GM12878 (cell line): ENCODE results near the gene GRIA4. TPM values are rescaled to one million over a fixed set of nuclear protein-coding genes. Genes with fewer than 3 reads are reported as not detected.
A peak's percentile ranks its signal among the peaks of the same experiment; 100 is the strongest.

Experiments used
- ATAC-seq: fragments of 200-7000 bp; cut with Tn5 transposase; 3 replicates; pipeline ENCODE4 v1.9.1; 2020; ENCODE audit warnings: mild to moderate bottlenecking, moderate library complexity
- BruUV-seq: library from RNA; stranded (reverse); fragments of 400-500 nt; replicated peaks from 2 replicates; lab custom pipeline; 2021; lab: Mats Ljungman, UMichigan
- CTCF ChIA-PET: fragments of 300-600 bp; sonication (Branson Sonifier 250); formaldehyde crosslinking; extraction: SDS; loops from one replicate; lab custom pipeline; 2021; ENCODE audit warnings: inconsistent platforms; lab: Yijun Ruan, JAX
- POLR2A ChIA-PET: fragments of 350-600 bp; formaldehyde crosslinking; extraction: SDS; loops from one replicate; lab custom pipeline; 2021; ENCODE audit warnings: inconsistent platforms; lab: Charles Lee
- RAD21 ChIA-PET: fragments of 300-600 bp; sonication (Branson Sonifier 250); formaldehyde crosslinking; loops from one replicate; lab custom pipeline; 2023; ENCODE audit warnings: antibody characterized with exemption; ENCODE audit not compliant: unreplicated experiment; lab: Charles Lee
- SMC1A ChIA-PET: fragments of 300-600 bp; sonication (Branson Sonifier 250); formaldehyde crosslinking; loops from one replicate; lab custom pipeline; 2023; ENCODE audit not compliant: unreplicated experiment, uncharacterized antibody; lab: Charles Lee
- DNase-seq: peaks from one replicate; pipeline ENCODE4 v3.0.0-alpha.2; 2011; ENCODE audit warnings: low read depth, low spot score
- FAIRE-seq: peaks from 3 replicates; lab custom pipeline; 2011; peaks lifted over from hg19 to GRCh38; lab: Jason Lieb, UNC
- H2AFZ ChIP-seq: 2 replicates; pipeline ENCODE4 v1.6.0; 2011; ENCODE audit warnings: low read depth, low read length, control low read depth; ENCODE audit not compliant: control insufficient read depth
- H3K27ac ChIP-seq: 2 replicates; pipeline ENCODE4 v1.5.1; 2011; ENCODE audit warnings: control low read depth; ENCODE audit not compliant: control insufficient read depth, insufficient read depth
- H3K27me3 ChIP-seq, 2 experiments: replicated peaks in 1 of 2; 2 replicates each; pipeline versions ENCODE4 v1.6.0 to v1.6.1; 2011; ENCODE audit warnings: low read length in 1 of 2; ENCODE audit not compliant: control insufficient read depth in 2 of 2, insufficient read depth in 2 of 2
- H3K36me3 ChIP-seq, 2 experiments: 2 replicates each; pipeline ENCODE4 v1.5.1; 2011; ENCODE audit warnings: low read length in 1 of 2; ENCODE audit not compliant: control insufficient read depth in 2 of 2, insufficient read depth in 2 of 2
- H3K4me1 ChIP-seq: 2 replicates; pipeline ENCODE4 v1.6.1; 2011; ENCODE audit warnings: mild to moderate bottlenecking, low read length, moderate library complexity, mixed read lengths; ENCODE audit not compliant: control insufficient read depth, insufficient read depth
- H3K4me2 ChIP-seq: 2 replicates; pipeline ENCODE4 v1.6.0; 2011; ENCODE audit warnings: control low read depth; ENCODE audit not compliant: control insufficient read depth, insufficient read depth
- H3K4me3 ChIP-seq: fragments of 200-600 bp; sonication (generic); 2 replicates; pipeline ENCODE4 v1.5.1; 2016
- H3K79me2 ChIP-seq: 2 replicates; pipeline ENCODE4 v1.6.0; 2011; ENCODE audit warnings: low read length; ENCODE audit not compliant: control insufficient read depth, insufficient read depth
- H3K9ac ChIP-seq: 2 replicates; pipeline ENCODE4 v1.8.0; 2011; ENCODE audit warnings: low read length, control low read depth, mixed read lengths; ENCODE audit not compliant: control insufficient read depth, insufficient read depth
- H3K9me3 ChIP-seq: replicated peaks from 3 replicates; pipeline ENCODE4 v1.5.1; 2011; ENCODE audit warnings: mild to moderate bottlenecking, low read length; ENCODE audit not compliant: control insufficient read depth, insufficient read depth
- H4K20me1 ChIP-seq: 2 replicates; pipeline ENCODE4 v1.6.0; 2011; ENCODE audit not compliant: control insufficient read depth, insufficient read depth
- CREM ChIP-seq: IDR thresholded peaks from 2 replicates; pipeline ENCODE4 v1.6.1; 2014; ENCODE audit warnings: antibody characterized with exemption, low read depth
- CUX1 ChIP-seq: IDR thresholded peaks from 2 replicates; pipeline ENCODE4 v1.6.1; 2012; ENCODE audit warnings: improper control_type of control experiment, low read depth, low read length; ENCODE audit not compliant: insufficient replicate concordance
- E4F1 ChIP-seq: fragments of 450-650 bp; IDR thresholded peaks from 2 replicates; pipeline ENCODE4 v1.6.1; 2018; ENCODE audit warnings: borderline replicate concordance, mild to moderate bottlenecking; ENCODE audit not compliant: partially characterized antibody
- HCFC1 ChIP-seq: fragments of 150-350 bp; IDR thresholded peaks from 2 replicates; pipeline ENCODE4 v1.6.1; 2014; ENCODE audit warnings: low read length
- JUND ChIP-seq: IDR thresholded peaks from 2 replicates; pipeline ENCODE4 v1.6.1; 2012; ENCODE audit warnings: low read depth, mild to moderate bottlenecking, low read length, improper control_type of control experiment, moderate library complexity
- SREBF2 ChIP-seq: IDR thresholded peaks from 2 replicates; pipeline ENCODE4 v1.6.1; 2012; ENCODE audit warnings: mild to moderate bottlenecking, low read length
- TAF1 ChIP-seq: IDR thresholded peaks from 2 replicates; pipeline ENCODE4 v1.6.1; 2011; ENCODE audit warnings: mild to moderate bottlenecking, low read depth, low read length, borderline replicate concordance
- ZNF207 ChIP-seq: fragments of 450-650 bp; IDR thresholded peaks from 2 replicates; pipeline ENCODE4 v1.6.1; 2014; ENCODE audit warnings: antibody characterized with exemption, mild to moderate bottlenecking, borderline replicate concordance
- ZNF24 ChIP-seq: fragments of 450-650 bp; IDR thresholded peaks from 2 replicates; pipeline ENCODE4 v1.6.1; 2017; ENCODE audit warnings: antibody characterized with exemption, mild to moderate bottlenecking
- ZNF274 ChIP-seq: IDR thresholded peaks from one replicate; pipeline ENCODE4 v1.8.0; 2011; ENCODE audit not compliant: insufficient read length, insufficient read depth
- ZNF687 ChIP-seq: fragments of 450-650 bp; IDR thresholded peaks from 2 replicates; pipeline ENCODE4 v1.6.1; 2017; ENCODE audit warnings: mild to moderate bottlenecking, moderate library complexity
- WGBS: methylation state at CpG from one replicate; pipeline ENCODE4 v1.1.6; 2016; ENCODE audit warnings: low lambda C conversion rate; ENCODE audit not compliant: insufficient replicate concordance, insufficient coverage; ENCODE audit errors: missing lambda C conversion rate; 5-methylcytosine and 5-hydroxymethylcytosine counted together
- in situ Hi-C: fragments of 300-500 bp; cut with MboI; formaldehyde crosslinking; loops from 9 replicates; pipeline ENCODE4 v1.14.3; 2018; ENCODE audit warnings: mixed read lengths
- intact Hi-C: fragments of 100-400 bp; cut with micrococcal nuclease; formaldehyde crosslinking; loops from one replicate; pipeline ENCODE4 v1.14.2; 2022; ENCODE audit not compliant: unreplicated experiment
- polyA plus RNA-seq, 11 experiments: library from polyadenylated mRNA; depleted of rRNA in 4 of 11; unstranded in 6 of 11; stranded (reverse) in 5 of 11; fragments of >200 nt; fragmentation: Nextera tagmentation in 4 of 11; fragmentation: Illumina TruSeq in 1 of 11; extraction: Ambion mirVana in 4 of 11; extraction: Trizol in 1 of 11; gene quantifications; 1 replicate in 1 of 11; 2 replicates in 10 of 11; pipeline versions ENCODE4 v1.2.1 to v1.2.3, GENCODE V29; 2011 to 2016; ENCODE audit warnings: inconsistent platforms in 2 of 11, missing spikeins in 2 of 11, low read depth in 1 of 11
- total RNA-seq, 4 experiments: library from RNA; depleted of rRNA in 3 of 4; stranded (reverse); fragments of >200 nt in 3 of 4; fragmentation: Illumina TruSeq in 1 of 4; extraction: Trizol in 1 of 4; gene quantifications; 2 replicates each; pipeline versions ENCODE4 v1.2.1 to v1.2.3, GENCODE V29; 2013 to 2021

The GRIA4 gene
- total and polyA plus RNA-seq, 10 of the 15 experiments (the other 5 are each of a cell fraction or from before 2014, with no cell fraction given), result 0.04 TPM; not detected in 9

- Histone ChIP-seq H3K27me3 (no peaks in the 10 kb centered on the region), H3K36me3 (no peaks in the 10 kb centered on the region), H4K20me1 (0 out of 2 replicates have a peak, but pooled peaks cover 3% of the 10 kb centered on the region), H3K4me3 (no peak overlapping the region), H3K9me3 (no peaks in the 10 kb centered on the region), H3K4me1 (no peaks in the 10 kb centered on the region), H3K79me2 (no peaks in the 10 kb centered on the region), H3K4me2 (no peak overlapping the region), H2AFZ (no peak overlapping the region), H3K27ac (no peak overlapping the region), H3K9ac (no peak overlapping the region)
- in situ Hi-C loops (no loop called here), intact Hi-C loops (no loop called here)
- ChIA-PET RAD21 (no interaction called here), SMC1A (no interaction called here), CTCF (no interaction called here), POLR2A (no interaction called here)
- FAIRE-seq (peak; percentile 82), DNase-seq (no peak), ATAC-seq (no peak)
- BruUV-seq, result no TSS peak
- 27% methylated on average over 5 of the region's 5 CpGs for whole genome bisulfite sequencing
- TF ChIP-seq ZNF207 (no peak), ZNF274 (no peak), TAF1 (no peak), E4F1 (no peak), ZNF24 (no peak), ZNF687 (no peak), JUND (no peak), SREBF2 (no peak), CUX1 (no peak), CREM (no peak), HCFC1 (no peak)
Observed at GRCh38 chr11:105910095-105910715, 300.3 kb downstream of the GRIA4 start.
